Mucosa of stomach (tissue), 1 donor: ENCODE measurements around the gene CDHR5.

ENCODE experiments used
- H3K27me3 ChIP-seq: one replicate; pipeline ENCODE4 v1.7.0; 2013; ENCODE audit warnings: mild to moderate bottlenecking, low read length; ENCODE audit not compliant: control insufficient read depth, insufficient read depth
- H3K36me3 ChIP-seq: one replicate; pipeline ENCODE4 v1.7.0; 2013; ENCODE audit warnings: low read length; ENCODE audit not compliant: control insufficient read depth, insufficient read depth
- H3K4me1 ChIP-seq: one replicate; pipeline ENCODE4 v1.7.0; 2013; ENCODE audit warnings: mild to moderate bottlenecking, low read length; ENCODE audit not compliant: control insufficient read depth, insufficient read depth
- H3K4me3 ChIP-seq: one replicate; pipeline ENCODE4 v1.7.0; 2013; ENCODE audit warnings: low read length
- H3K9ac ChIP-seq: one replicate; pipeline ENCODE4 v1.7.0; 2013; ENCODE audit warnings: mild to moderate bottlenecking, low read length, moderate library complexity
- H3K9me3 ChIP-seq: one replicate; pipeline ENCODE4 v1.7.0; 2013; ENCODE audit warnings: mild to moderate bottlenecking, low read length, moderate library complexity; ENCODE audit not compliant: control insufficient read depth
- donor health status: Pancreatic carcinoma.

CDHR5 gene

DNA sequence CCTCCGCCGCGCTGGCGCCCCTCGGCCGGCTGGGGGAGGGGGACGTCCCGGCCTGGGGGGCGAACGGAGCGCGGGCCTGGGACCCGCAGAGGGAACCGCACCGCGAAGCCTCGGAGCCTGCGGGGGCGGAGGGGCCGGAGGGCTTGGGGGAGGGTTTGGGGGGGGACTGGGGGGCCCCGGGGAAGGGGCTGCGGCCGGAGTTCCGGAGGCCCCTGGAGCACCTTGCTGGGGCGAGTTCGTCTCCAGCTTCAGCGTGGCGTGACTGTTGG lies 2.5 kb upstream of the CDHR5 start:
- H3K9me3 ChIP-seq: no peaks in the 10 kb centered on the region
- no peak overlapping the region for H3K4me3 ChIP-seq
- peaks cover 4% of the 10 kb centered on the region for H3K27me3 ChIP-seq

DNA sequence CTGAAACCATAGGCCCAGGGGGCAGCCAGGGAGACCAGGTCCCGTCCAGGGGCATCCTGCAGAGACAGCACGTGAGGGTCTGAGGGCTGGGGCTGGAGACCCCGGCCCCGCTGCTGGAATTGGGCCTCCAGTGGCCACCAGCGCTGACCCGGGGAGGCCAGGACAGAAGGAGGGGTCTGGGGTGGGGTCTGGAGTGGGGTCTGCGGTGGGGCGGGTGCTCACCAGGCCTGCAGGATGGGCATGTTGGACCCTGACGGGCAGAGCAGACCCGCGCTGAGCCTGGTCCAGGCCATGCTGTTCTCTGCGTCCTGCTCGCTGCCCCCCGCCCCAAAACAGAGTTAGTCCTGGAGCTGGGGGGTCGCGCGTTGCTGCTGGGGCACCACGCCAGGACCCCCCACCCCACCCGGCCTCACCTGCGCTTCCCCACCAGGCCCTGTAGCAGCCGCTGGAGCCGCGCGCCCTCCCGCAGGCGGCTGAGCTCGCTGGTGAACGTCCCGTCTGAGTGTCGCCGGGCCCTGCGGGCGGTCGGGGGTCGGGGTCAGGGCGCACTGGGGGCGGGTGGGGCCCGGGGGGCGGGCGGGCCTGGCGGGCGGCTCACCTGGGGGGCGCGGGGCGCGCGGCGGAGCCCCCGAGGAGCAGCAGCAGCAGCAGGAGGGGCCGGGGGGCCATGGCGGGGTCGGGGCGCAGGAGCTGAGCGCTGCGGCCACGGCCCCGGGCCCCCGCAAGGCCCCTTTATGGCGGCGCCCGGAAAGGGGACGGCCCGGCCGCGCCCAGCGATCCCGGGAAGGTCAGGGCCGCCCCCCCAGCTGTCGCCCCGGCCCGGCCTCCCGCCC lies 1.9 kb upstream of the CDHR5 start, which contains the start of gene SCT:
TSS of gene SCT (minus strand) at position 707 of the 833 bp plus-strand sequence. CDS start at position 669, 38 bp downstream.
- no peak within 1 kb of the TSS for H3K4me3 ChIP-seq
- no peak within 1 kb of the TSS for H3K9ac ChIP-seq
- peaks cover 33% of the 10 kb centered on the region for H3K4me1 ChIP-seq
- H3K27me3 ChIP-seq: peaks cover 4% of the 10 kb centered on the region
- H3K36me3 ChIP-seq: no peaks in the 10 kb centered on the region
- H3K9me3 ChIP-seq: no peaks in the 10 kb centered on the region

More for the DNA sequence above, 2.5 kb upstream of the CDHR5 start:
- Histone ChIP-seq H3K4me1 (peaks cover 33% of the 10 kb centered on the region), H3K9ac (no peak overlapping the region), H3K36me3 (no peaks in the 10 kb centered on the region)

GRCh38 chr11:625636-626268 lies 997 bp upstream of the CDHR5 start:
- peaks cover 4% of the 10 kb centered on the region for H3K27me3 ChIP-seq
- H3K36me3 ChIP-seq: no peaks in the 10 kb centered on the region
- no peaks in the 10 kb centered on the region for H3K9me3 ChIP-seq
- H3K4me3 ChIP-seq: no peak overlapping the region
- peaks cover 33% of the 10 kb centered on the region for H3K4me1 ChIP-seq
- peak overlapping the region; percentile 59 for H3K9ac ChIP-seq

DNA sequence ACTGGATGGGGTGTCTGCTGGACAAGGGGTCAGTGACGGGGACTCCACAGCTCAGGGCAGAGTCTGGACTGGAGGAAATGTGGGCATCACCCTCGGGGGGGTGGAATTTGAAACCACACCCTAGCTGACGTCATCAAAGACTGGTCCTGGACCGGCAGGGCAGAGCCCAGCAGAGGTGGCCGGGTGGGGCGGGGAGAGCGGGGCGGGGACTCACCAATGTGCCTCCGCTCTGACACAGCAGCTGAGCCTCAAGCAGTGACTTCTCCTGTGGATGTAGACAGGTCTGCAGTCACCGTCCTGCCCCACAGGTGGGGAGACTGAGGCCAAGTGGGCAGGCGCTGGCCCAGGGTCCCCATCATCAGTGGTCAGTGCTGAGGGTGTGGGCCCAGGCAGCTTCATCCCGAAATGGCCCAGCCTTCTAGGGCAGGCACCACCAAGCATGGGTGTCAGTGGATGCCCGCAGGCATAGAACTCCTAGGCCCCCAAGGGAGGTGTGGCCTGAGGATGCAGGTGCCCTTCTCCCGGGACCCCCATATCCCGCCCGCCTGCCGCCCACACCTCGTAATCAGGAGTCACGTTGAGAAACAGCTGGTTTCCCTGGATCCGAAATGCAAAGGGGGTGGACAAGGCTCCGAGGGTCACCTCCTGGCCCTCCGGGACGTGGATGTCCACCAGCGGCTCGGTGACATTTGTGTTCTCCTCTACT lies 603 bp downstream of the CDHR5 start:
- Histone ChIP-seq H3K4me3 (peak overlapping the region; percentile 36), H3K36me3 (no peaks in the 10 kb centered on the region), H3K9ac (peak overlapping the region; percentile 59), H3K9me3 (no peaks in the 10 kb centered on the region), H3K27me3 (peaks cover 4% of the 10 kb centered on the region), H3K4me1 (peaks cover 33% of the 10 kb centered on the region)

- no peak overlapping the region for H3K4me3 ChIP-seq
- no peaks in the 10 kb centered on the region for H3K36me3 ChIP-seq
- no peak overlapping the region for H3K9ac ChIP-seq
- H3K27me3 ChIP-seq: peaks cover 4% of the 10 kb centered on the region
- peaks cover 33% of the 10 kb centered on the region for H3K4me1 ChIP-seq
- H3K9me3 ChIP-seq: no peaks in the 10 kb centered on the region
Measured at GRCh38 chr11:623349-623869, 1.3 kb downstream of the CDHR5 start.

GRCh38 chr11:621838-622237 lies 2.9 kb downstream of the CDHR5 start:
- H3K36me3 ChIP-seq: no peaks in the 10 kb centered on the region
- peaks cover 4% of the 10 kb centered on the region for H3K27me3 ChIP-seq
- H3K4me1 ChIP-seq: peaks cover 33% of the 10 kb centered on the region
- no peak overlapping the region for H3K9ac ChIP-seq
- no peaks in the 10 kb centered on the region for H3K9me3 ChIP-seq
- no peak overlapping the region for H3K4me3 ChIP-seq

DNA sequence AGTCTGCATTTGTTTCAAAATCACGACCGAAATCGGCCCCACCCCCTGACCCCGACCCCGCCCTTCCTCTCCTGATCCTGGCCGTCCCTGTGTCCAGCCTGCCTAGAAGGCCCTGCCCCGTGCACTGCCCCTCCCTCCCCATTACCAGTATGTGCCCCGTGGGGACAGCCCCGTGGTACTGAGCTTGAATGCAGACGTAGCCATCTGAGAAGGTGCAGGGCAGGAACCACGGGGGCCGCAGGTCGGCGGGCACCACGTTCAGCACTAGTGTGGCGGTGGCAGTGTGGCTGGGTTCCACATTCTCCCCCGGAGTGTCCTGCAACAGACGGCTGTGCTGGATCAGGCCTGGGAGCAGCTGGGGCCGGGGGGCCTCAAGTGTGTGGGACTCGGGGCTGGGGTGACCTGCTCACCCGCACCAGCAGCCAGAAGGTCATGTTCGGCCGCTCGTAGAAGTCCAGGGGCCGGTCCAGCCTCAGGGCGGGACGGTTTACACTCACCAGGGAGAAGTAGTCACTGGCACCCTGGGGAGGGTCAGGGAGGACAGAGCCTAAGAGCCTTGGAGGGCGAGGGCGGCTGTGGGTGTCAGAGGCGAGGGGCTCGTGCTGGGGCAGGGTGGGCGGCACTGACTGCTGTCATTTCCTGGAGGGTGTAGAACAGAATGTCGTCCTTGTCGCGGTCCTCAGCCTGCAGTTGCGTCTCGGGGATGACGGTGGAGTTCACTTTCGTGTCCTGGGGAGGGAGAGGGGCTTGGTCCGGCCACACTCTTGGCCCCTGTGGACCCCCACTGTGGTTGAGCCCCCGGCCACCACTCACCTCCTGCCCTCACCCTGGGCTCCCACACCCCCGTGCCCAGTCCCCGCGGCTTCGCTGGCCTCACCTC lies 3.6 kb downstream of the CDHR5 start:
- Histone ChIP-seq H3K27me3 (peaks cover 4% of the 10 kb centered on the region), H3K4me3 (no peak overlapping the region), H3K9ac (no peak overlapping the region), H3K36me3 (no peaks in the 10 kb centered on the region), H3K9me3 (no peaks in the 10 kb centered on the region), H3K4me1 (peaks cover 33% of the 10 kb centered on the region)

DNA sequence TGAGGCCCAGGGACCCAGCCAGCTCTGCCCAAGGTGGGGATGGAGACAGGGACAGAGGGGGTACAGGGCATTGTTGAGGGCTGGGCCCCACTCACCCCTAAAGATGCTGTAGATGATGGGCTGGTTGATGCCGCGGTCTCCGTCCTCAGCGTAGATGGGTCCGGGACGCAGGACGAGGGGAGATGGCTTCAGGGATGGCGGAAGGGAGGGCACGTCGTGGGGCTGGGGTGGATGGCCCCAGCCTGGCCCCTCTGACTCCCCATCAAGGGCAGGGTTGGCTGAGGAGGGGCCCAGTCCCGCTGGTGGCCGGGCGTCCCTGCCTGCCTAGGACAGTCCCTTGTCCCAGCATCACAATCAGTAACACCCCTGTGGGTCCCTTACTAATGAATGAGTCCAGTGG lies 4.6 kb downstream of the CDHR5 start:
- H3K9me3 ChIP-seq: no peaks in the 10 kb centered on the region
- peaks cover 27% of the 10 kb centered on the region for H3K4me1 ChIP-seq
- H3K27me3 ChIP-seq: no peaks in the 10 kb centered on the region
- H3K4me3 ChIP-seq: no peak overlapping the region
- no peaks in the 10 kb centered on the region for H3K36me3 ChIP-seq
- no peak overlapping the region for H3K9ac ChIP-seq

- H3K36me3 ChIP-seq: no peaks in the 10 kb centered on the region
- H3K27me3 ChIP-seq: no peaks in the 10 kb centered on the region
- H3K4me1 ChIP-seq: peaks cover 28% of the 10 kb centered on the region
- no peaks in the 10 kb centered on the region for H3K9me3 ChIP-seq
- H3K4me3 ChIP-seq: no peak overlapping the region
- H3K9ac ChIP-seq: no peak overlapping the region
Measured at GRCh38 chr11:619628-620050, 5.1 kb downstream of the CDHR5 start.

GRCh38 chr11:618856-619627 lies 5.7 kb downstream of the CDHR5 start:
- no peaks in the 10 kb centered on the region for H3K9me3 ChIP-seq
- no peaks in the 10 kb centered on the region for H3K36me3 ChIP-seq
- no peak overlapping the region for H3K9ac ChIP-seq
- H3K4me1 ChIP-seq: peaks cover 28% of the 10 kb centered on the region
- H3K4me3 ChIP-seq: no peak overlapping the region
- H3K27me3 ChIP-seq: no peaks in the 10 kb centered on the region
